ENCODE results near the gene HMGXB4.

DNA sequence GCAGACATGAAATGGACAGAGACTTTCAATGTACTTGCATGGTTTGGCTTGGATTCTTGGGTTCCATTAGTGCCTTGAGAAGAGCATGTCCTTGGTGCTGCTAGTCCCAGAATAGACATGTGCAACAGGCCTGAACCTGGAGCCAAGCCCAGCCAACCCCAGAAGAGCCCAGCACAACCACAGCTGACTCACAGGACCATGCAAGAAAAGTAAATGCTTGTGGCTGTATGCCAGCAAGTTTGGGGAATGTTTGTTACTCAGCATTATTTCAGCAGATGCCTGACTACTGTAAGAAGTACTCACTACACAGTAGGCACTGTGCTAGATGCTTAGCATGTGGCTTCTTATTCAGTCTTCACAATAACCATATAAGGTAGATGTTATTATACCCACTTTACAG lies 39.2 kb upstream of the HMGXB4 start:
- no peak for TF ChIP-seq POLR2A (IDR thresholded peaks at IDR 0.05)
- TF ChIP-seq, protein P1, sequence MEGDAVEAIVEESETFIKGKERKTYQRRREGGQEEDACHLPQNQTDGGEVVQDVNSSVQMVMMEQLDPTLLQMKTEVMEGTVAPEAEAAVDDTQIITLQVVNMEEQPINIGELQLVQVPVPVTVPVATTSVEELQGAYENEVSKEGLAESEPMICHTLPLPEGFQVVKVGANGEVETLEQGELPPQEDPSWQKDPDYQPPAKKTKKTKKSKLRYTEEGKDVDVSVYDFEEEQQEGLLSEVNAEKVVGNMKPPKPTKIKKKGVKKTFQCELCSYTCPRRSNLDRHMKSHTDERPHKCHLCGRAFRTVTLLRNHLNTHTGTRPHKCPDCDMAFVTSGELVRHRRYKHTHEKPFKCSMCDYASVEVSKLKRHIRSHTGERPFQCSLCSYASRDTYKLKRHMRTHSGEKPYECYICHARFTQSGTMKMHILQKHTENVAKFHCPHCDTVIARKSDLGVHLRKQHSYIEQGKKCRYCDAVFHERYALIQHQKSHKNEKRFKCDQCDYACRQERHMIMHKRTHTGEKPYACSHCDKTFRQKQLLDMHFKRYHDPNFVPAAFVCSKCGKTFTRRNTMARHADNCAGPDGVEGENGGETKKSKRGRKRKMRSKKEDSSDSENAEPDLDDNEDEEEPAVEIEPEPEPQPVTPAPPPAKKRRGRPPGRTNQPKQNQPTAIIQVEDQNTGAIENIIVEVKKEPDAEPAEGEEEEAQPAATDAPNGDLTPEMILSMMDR (IDR thresholded peaks at IDR 0.05), result no peak

Measured in testis (tissue), 2 donors.